NK-92 (cell line): ENCODE results near the gene SLFNL1.

Experiments used
- DNase-seq: peaks from one replicate; lab custom pipeline; 2025; ENCODE audit not compliant: unreplicated experiment; lab: John Stamatoyannopoulos, UW

The SLFNL1 gene

DNA sequence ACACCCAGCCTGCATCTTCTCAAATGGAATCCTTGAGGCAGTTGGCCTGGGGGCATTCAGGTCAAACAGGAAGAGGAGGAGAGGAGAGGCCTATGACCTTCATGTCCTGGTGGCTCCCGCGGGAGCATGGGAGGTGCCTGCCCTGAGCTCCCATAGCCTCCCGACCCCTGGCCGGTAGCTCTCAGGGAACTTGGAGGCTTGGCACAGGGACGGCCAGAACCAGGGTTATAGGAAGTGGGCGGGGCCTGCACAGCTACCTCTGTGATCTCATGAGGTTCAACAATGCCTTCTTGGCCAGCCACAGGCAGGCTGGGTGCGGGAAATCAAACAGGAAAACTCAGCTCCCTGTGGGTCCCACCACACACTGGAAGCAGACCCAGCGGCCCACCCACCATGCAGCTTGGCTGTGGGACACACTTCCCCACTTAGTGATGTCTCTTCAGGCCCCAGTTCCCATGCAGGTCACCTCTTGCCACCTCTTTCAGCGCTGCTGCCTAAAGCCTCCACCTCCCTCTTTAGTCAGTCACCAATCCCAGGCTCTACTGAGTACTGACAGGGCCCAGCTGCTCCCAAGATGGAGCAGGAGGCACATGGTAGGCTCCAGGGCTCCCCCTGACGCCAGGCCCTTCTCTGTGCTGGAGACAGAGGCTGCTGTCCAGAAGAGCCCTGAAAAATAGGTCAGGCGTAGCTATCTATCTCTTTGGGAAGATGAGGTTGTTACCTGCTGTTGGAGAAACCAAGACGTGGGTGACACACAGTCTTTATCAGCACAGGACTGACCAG is at the start of gene SLFNL1:
Gene SLFNL1 (minus strand): TSS at position 200 of the 783 bp plus-strand sequence. CDS start 1,065 bp downstream, outside the sequence.
- DNase-seq = no peak

DNA sequence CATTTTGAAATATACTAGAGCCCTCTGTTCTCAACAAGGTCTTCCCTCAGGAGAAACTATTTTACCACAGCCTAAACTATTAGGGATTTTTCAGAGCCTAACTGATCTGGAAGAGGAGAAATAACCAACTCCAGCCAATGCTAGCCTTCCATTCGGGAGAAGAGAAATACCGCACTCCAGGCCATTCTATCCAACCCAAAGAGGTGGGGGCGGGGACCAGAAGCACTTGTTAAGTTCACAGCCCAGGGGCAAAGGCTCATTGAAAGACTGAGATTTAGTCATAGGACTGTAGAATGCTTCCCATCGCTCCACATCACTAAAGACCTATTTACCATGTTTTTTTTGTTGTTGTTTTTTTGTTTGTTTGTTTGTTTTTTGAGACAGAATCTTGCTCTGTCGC is 35.4 kb upstream of the SLFNL1 start:
- no peak for DNase-seq

DNA sequence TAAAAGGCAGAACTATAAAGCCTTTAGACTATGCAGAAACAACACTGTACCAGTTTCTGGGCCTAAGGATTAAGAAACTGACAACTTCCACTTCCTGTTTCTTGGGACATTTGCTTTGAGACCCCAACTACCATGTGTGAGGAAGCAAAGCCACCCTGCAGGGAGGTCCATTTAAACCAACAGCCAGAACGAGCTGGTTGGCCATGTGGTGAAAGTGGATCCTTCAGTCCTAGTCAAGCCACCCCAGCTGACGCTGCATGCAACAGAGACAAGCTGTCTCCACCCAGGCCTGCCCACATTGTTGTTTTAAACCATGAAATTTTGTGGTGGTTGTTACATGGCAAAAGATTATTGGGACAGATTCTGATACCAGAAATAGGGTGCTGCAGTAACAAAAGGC is 31.8 kb upstream of the SLFNL1 start:
- no peak for DNase-seq

DNA sequence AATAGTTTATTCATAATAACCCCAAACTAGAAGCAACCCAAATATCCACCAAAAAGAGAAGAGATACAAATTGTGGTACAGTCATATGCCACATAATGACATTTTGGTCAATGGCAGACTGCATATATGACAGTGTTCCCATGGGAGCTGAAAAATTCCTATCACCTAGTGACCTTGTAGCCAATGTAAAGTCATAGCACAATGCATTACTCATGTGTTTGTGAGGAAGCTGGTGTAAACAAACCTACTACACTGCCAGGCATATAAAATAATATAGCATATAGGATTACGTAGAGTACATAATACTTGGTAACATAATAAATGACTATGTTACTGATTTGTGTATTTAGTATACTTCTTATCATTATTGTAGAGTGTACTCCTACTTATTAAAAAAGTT is 29.5 kb upstream of the SLFNL1 start:
- DNase-seq = no peak

DNA sequence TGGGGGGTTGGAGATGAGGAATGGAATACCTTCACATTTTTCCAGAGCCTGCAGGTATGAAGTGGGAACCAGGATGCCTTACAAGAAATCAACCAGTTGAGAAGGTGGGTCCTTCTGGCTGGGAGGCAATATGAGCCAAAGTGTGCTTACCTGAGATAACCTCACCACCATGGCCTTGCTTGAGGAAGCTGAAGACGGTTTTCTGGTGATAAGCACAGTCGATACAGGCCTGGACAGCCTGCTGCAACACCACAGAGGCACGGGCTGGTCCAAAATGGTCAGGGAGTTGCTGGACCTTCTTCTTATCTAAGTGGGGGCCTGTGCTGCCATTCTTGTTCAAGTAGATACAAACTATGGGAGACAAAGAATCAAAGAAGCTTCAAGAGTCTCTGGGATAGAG is 27.0 kb upstream of the SLFNL1 start:
- no peak for DNase-seq

- no peak for DNase-seq
Observed at GRCh38 chr1:41046347-41046775, 24.8 kb upstream of the SLFNL1 start.

DNA sequence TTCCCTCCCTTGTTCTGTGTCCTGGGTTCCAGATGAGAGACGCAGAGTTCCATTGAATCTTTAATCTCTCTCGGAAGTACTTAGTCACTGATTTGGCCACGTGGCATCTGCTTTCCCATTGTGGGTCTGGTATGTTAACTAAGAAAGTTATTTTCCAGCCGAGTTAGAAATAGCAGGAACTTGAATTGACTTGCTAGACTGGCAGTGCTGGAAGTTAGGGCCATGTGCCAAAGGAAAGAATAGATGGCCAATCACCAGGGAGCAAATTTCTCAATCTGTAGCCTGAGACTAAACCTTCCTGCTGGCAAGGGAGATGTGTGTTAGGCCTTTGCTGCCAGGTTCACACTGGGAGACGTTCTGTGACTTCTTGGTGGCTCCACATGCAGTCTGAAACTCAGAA is 24.2 kb upstream of the SLFNL1 start:
- no peak for DNase-seq

- no peak for DNase-seq
Observed at GRCh38 chr1:41044187-41044586, 22.7 kb upstream of the SLFNL1 start.

- no peak for DNase-seq
Observed at GRCh38 chr1:41041614-41042270, 20.2 kb upstream of the SLFNL1 start.

GRCh38 chr1:41038110-41038509 is 16.6 kb upstream of the SLFNL1 start:
- no peak for DNase-seq

GRCh38 chr1:41037116-41037903 is 15.8 kb upstream of the SLFNL1 start:
- DNase-seq = no peak

DNA sequence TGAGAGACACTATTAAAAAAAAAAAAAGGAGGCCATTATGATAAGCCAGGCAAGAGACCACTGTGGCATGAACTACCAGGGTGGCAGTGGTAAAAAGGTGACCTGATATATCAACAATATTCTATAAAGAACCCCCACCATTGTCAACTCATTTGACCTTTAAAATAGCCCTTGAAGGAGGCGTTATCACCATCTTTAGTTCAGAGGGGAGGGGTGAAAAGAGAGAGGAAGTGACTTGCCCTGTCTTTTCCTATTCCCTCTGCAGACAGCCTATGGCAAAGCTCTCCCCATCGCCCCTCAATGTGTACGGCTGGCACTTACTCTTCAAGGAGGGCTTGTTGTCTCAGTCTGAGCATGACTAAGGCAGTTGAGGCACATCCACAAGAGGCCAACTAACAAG is 11.7 kb upstream of the SLFNL1 start:
- DNase-seq = no peak

DNA sequence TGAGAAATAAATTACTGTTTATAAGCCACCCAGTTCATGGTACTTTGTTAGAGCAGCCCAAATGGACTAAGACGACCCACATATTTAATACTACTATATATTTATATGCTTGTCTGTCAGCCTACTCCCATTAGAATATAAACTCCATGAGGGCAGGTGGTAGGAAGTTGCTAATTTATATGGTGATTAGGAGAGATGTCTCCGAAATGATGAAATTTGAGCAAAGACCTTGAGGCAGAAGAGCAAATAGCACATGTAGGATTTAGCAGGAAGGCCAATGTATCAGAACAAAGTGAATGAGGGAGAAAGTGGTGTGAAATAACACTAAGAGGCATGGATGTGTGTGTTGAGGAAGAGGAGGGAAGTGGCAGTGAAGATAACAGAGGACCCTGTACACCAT is 10.6 kb upstream of the SLFNL1 start:
- DNase-seq = no peak

DNA sequence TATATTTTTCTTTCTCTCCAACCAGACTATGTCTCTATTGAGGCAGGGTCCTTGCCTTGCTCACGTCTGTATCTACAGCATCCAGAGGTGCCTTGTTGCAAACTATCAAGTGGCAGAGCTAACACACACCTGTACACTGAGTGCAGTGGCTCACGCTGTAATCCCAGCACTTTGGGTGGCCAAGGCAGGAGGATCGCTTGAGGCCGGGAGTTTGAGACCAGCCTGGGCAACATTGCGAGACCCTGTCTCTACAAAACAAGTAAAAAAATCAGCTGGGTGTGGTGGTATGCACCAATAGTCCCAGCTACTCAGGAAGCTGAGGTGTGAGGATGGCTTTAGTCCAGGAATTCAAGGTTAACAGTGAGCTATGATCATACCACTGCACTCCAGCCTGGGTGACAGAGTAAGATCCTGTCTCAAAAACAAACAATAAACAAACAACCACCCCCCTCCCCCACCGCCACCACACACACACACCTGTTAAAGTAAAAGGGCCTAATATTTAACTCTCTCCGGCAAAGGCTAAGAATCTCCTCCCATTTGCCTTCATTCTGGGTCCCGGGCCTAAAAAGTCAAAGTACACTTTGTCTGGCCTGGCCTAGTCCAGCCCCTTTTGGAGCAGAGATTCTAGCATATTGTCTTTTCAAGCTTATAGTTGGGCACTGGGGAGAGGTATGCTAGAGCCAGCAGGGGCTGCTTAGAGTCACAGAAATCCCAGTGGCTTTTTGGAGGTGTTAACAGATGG is 9.5 kb upstream of the SLFNL1 start:
- DNase-seq = no peak

DNA sequence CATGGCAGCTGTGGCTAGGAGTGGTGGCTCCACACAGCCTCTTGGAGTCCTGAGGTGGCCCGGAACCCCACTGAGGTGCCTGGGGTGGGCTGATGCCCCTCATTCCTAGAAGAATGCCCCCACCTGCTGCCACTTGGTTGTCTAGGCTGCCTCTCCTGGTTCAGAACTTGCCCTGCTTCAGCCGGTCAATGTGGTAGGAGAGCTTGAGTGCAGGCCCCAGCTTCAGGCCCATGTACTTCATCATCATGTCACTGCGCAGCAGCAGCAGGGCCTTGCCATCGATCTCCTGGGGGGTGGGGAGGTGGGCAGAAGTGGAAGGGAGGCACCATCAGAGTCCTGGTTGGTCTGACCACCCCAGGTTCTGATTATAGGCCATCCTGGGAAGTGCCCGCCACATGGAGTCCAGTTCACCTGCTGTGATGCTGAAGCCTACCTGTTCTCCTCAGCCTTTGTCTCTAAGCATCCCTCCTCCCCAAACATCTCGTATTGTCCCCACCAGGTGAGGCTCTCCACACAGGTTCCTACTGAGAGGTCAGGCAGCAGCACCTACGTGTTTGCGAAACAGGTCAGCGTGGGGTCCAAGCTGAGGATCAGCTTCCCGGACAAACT is 6.6 kb upstream of the SLFNL1 start:
- DNase-seq = no peak

GRCh38 chr1:41025979-41026819 is 4.7 kb upstream of the SLFNL1 start:
- DNase-seq = no peak

- no peak for DNase-seq
Observed at GRCh38 chr1:41024953-41025352, 3.4 kb upstream of the SLFNL1 start.

GRCh38 chr1:41023279-41023990 is 1.9 kb upstream of the SLFNL1 start:
- DNase-seq = no peak

- DNase-seq = no peak
Observed at GRCh38 chr1:41022424-41022823, 899 bp upstream of the SLFNL1 start.
